HG03196 (cell line): ENCODE measurements around the gene CXCL1.
"Not testable (repeated sequence)": the region's sequence is repeated elsewhere in the genome, so short reads cannot be mapped to it uniquely, and the experiment has no call there.

ENCODE experiments used
- ATAC-seq: cut with Tn5 transposase; IDR thresholded peaks from one replicate; pipeline ENCODE4 v1.9.1; 2021; ENCODE audit not compliant: unreplicated experiment

The CXCL1 gene

DNA sequence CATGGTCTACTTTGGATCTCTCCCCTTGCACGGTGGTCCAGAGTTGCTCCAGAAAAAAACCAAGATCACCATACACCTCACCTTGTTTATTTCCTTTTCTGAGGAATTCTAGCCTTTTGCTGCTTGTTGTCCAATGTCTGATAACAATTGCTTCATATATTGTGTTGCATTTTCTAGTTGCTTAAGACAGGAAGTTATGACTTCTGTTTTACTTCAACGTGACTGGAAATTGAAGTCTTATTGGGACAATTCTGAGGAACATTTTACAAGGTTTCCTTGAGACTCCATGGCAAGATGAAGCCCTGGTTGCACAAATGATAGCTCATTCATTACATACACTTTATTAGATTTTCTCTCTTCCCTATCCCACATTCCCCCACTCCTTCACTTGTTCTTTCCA, 5.2 kb downstream of the CXCL1 start:
- no peak for ATAC-seq

- ATAC-seq = no peak
These were observed 6.2 kb downstream of the CXCL1 start for GRCh38 chr4:73875401-73875800.

DNA sequence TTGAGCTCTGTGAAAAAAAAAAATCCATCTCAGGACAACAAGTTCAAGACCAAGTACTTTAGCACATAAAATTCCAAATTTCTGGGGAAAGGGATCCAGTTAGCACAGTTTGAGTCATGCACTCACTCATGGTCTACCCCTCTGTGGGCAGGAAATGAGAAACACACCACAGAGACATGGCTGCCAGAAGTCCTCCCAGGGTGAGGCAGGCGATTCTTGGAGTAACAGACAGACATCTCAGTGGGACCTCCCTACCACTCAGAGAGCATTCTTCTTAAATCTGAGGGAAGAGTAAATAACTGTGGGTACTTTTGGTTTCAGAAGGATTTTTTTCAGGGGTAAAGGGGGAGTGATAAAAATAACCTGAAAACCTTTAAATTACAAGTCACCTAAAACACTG, 14.1 kb downstream of the CXCL1 start:
- no peak for ATAC-seq

- ATAC-seq = no peak
These were observed 16.5 kb downstream of the CXCL1 start for GRCh38 chr4:73885574-73886267.

- ATAC-seq = no peak
These were observed 22.1 kb downstream of the CXCL1 start for GRCh38 chr4:73891326-73891725.

- ATAC-seq = no peak
These were observed 22.7 kb downstream of the CXCL1 start for GRCh38 chr4:73891739-73892405.

GRCh38 chr4:73892966-73893365, 23.8 kb downstream of the CXCL1 start:
- ATAC-seq = no peak

DNA sequence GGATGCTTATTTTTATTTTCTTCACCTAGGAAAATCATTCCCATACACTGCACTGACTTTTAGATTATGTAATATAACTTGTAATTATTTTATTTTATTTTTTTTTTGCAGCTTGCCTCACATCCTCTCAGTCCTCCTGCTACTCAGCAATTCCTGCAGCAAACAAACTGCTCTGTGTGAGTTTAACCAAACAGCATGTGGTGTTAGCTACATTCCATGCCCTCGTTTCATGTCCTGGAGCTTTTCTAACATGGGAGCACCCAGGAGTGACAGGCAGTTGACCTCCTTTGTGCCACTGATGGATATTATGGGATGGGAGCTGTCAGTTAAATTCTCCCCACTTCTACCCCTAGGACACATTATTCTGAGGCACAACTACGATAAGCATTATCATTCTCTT, 24.8 kb downstream of the CXCL1 start:
- no peak for ATAC-seq

DNA sequence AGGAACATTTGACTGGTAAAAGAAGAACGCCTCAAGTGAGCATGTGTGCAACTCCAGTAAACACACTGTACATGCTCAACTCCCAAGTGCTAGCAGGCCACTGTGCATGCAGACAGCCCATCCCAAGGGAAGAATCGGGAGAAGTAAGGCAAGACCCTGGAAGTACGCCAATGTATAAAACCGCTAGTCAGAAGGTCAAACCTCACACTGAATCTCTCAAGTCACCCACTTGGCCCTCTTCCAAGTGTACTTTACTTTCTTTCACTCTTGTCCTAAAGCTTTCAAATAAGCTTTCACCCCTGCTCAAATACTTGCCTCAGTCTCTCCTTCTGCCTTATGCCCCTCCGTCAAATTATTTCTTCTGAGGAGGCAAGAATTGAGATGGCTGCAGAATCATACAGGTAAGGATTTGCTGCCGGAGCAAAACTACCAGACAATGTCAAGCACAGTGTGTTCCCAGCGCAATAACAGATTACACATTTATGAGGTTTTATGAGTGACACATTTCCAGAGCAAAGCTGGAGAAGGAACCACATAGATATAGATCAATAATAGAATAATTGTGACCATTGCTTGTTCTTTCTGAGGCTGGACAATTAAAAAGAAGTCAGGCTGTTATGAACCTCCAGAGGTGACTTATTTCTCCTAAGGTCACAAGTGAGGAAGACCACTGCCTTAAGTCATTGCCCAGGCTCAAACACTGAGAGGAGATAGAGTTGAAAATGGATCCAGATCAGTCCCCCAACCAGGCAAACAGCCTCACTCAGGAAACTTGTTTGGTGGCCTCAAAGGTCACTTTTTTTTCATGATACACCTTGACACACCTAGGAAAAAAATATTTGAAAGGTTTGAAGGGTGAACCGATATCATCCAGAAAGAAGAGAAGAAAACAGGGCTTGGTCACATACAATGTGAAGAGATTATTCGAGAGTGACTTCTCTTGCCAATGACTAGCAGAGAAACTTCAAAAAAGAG, 26.3 kb downstream of the CXCL1 start:
- no peak for ATAC-seq

DNA sequence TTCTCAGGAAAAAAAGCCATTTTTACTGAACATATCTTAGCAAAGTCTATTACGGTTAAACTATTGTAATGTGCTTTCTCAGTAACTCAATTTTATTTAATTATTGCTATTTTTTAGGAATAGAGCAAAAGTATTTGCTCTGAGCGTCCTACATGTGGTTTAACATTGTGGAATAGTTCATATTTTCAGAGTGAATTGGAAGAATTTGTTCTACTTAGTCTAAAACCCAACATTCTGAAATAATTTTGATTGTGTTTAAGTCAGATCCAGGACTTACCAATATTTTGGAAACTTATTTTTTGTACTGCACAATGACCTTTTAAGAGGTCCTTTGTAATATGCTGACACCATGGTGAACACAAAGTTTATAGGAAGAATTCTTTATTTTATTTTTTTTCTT, 27.2 kb downstream of the CXCL1 start:
- ATAC-seq = no peak

GRCh38 chr4:73897380-73898136, 28.4 kb downstream of the CXCL1 start:
- ATAC-seq = no peak

DNA sequence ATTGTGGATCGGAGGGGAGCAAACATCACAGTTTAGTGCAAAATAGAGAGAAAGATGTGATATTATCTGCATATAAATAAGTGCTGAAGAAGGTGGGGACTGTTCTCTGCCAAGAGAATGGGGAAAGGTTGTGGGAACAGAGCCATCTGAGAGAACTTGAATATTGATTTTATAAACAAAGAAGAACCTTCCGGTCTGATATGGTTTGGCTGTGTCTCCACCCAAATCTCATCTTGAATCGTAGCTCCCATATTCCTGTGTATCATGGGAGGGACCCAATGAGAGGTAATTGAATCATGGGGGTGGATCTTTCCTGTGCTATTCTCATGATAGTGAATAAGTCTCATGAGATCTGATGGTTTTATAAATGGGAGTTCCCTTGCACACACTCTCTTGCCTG, 30.1 kb downstream of the CXCL1 start:
- not testable (repeated sequence) for ATAC-seq

- ATAC-seq = no peak
These were observed 31.8 kb downstream of the CXCL1 start for GRCh38 chr4:73901031-73901430.

- no peak for ATAC-seq
These were observed 32.9 kb downstream of the CXCL1 start for GRCh38 chr4:73902038-73902637.

DNA sequence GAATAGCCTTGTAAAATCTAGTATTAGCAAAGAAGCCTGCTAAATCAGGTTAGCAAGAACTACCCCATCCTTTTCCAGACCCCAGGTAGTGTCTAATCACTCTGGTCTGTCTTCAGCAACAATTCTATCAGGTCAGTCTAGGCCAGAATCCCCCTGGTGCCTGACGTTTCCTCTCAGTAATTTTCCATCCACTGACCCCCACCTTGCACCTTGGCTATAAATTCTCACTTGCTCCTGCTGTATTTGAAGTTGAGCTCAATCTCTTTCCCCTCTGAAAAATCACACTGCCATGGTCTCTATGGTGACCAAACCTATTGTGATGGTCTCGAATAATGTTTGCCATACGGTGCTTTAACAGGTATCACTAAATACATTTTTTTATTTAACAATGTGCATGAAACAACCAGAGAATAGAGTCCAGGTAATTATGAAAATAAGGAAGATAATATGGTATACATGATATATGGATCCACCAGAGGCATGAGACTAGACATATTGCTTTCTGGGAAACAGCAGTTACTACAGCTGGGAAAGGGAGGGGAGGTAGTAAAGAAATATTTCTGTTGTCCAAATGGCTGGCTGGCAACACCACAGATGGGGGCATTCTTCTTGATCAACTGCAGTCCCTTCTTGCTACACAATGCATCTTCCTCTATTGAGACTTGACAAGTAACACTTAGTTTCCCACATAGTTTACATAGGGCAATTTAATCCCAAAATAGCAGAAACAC, 33.8 kb downstream of the CXCL1 start:
- ATAC-seq = no peak

DNA sequence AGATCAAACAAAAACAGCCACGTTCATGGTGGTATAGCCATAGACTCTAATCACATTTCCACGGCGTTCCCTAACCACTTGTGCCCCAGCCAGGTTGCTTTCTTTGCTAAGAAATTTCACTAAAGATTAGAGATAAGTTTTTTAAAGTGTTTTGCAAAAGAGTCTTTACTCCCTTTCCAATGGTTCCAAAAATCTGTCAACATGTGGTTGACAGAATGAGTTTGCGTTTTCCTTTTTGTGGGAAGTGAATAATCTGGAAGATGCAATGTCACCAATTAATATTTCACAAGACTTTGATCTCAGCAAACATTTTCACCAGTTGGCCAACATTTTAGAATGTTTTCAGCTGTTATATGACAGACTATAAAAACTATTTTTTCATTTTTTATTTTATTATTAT, 35.3 kb downstream of the CXCL1 start:
- ATAC-seq = no peak

DNA sequence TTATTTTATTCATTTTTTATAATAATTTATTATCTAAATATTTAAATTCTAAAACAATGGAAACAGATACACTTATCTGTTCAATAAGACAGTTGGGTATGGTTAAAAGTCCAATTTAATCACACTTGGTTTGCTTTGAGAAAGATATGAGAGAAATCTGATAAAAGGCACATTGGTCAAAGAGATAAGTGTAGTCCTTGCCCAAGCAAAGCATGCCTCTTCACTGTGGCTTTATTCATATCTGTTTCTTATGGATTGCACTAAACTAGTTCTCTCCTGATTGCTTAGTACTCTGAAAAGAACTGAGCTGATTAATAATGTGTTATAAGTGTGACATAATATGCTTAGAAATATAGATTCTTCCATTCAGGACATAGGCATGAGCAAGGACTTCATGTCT, 39.8 kb downstream of the CXCL1 start:
- no peak for ATAC-seq

DNA sequence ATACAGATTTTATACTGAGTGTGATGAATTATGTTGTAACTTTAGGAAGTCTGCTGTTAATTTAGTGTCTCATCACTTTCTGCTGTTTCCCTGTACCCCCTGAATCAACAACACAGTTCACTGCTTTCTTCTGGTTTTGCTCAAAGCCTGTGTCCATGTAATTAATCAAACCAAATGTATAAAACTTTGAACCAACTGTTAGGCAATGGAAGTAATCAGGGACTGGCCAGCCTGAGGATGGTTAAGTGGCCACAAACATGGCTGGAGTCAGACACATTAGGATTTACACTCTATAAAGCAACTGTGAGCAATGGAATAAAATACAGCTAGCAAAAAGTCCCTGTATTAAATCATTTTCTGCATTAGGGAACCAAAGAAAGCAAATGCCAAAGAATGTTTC, 42.6 kb downstream of the CXCL1 start:
- ATAC-seq = no peak

- no peak for ATAC-seq
These were observed 43.0 kb downstream of the CXCL1 start for GRCh38 chr4:73912191-73912590.

DNA sequence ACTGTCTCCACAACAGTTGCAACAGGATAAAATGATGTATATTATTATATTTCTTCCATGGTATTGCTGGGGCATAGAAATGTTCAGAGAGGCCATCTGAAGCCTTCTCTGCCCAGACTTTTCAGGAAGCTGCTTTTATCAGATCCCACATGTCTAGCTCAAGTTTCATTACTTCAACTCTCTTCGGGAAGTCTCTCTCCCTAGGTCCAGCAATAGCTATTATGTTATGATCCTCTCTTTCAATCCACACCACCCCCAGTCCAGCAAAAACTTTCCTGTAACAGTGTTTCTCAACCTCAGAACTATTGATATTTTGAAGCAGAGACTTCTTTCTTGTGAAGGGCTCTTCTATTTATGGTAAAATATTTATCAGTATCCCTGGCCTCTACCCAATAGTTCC, 44.9 kb downstream of the CXCL1 start:
- no peak for ATAC-seq
